Ovary (tissue), 3 donors: ENCODE data around the gene DDA1.

Experiments used
- EP300 ChIP-seq: sonication (generic); formaldehyde crosslinking; IDR thresholded peaks from one replicate; pipeline ENCODE4 v1.6.1; 2017; ENCODE audit warnings: antibody characterized with exemption
- POLR2A ChIP-seq: fragments of 450-650 bp; IDR thresholded peaks from one replicate; pipeline ENCODE4 v1.6.1; 2017; ENCODE audit warnings: antibody characterized with exemption, mild to moderate bottlenecking, moderate library complexity
- TF ChIP-seq, protein P1 (sequence below), 3 donors: fragments of 450-650 bp in 2 of 3; fragments of 200-600 bp in 1 of 3; IDR thresholded peaks; one replicate each; pipeline versions ENCODE4 v1.5.1 to v1.8.0; 2016 to 2022; ENCODE audit warnings: antibody characterized with exemption in 3 of 3, mild to moderate bottlenecking in 1 of 3
- donor health status: DM: no; HTN: no; CAD: no.

DNA sequence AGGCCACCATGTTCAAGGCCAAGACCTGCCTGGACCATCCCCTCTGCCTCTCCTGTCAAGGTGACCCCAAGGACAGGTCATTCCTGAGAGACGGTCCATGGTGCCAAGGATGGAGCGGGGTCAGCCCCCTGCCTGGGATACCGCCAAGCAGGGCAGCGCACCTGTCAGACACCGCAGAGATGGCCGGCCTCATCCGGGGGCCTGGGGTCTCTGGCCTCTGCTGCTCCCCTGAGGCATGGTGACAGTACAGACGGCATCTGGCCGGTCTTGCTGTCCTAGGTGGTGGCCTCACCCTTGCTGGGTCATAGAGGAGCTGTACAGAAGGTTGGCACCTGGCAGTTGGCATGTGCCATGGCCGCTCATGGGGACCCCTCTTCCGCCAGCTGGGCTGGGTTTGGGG, 11.1 kb downstream of the DDA1 start:
- TF ChIP-seq, protein P1, sequence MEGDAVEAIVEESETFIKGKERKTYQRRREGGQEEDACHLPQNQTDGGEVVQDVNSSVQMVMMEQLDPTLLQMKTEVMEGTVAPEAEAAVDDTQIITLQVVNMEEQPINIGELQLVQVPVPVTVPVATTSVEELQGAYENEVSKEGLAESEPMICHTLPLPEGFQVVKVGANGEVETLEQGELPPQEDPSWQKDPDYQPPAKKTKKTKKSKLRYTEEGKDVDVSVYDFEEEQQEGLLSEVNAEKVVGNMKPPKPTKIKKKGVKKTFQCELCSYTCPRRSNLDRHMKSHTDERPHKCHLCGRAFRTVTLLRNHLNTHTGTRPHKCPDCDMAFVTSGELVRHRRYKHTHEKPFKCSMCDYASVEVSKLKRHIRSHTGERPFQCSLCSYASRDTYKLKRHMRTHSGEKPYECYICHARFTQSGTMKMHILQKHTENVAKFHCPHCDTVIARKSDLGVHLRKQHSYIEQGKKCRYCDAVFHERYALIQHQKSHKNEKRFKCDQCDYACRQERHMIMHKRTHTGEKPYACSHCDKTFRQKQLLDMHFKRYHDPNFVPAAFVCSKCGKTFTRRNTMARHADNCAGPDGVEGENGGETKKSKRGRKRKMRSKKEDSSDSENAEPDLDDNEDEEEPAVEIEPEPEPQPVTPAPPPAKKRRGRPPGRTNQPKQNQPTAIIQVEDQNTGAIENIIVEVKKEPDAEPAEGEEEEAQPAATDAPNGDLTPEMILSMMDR (IDR thresholded peaks at IDR 0.05), result no peak
- TF ChIP-seq EP300 (no peak), POLR2A (no peak)
